GM08714 (cell line): Measurements from ENCODE around the gene RABGAP1L.
"Not testable (repeated sequence)": the region's sequence is repeated elsewhere in the genome, so short reads cannot be mapped to it uniquely, and the experiment has no call there.

Experiments
- H3K4me3 ChIP-seq: fragments of 200-500 bp; sonication (Bioruptor generic); 2 replicates; pipeline ENCODE4 v1.5.1; 2014; ENCODE audit warnings: mild to moderate bottlenecking, low read length, inconsistent platforms
- ZNF274 ChIP-seq: IDR thresholded peaks from 2 replicates; pipeline ENCODE4 v1.6.1; 2012; ENCODE audit warnings: mild to moderate bottlenecking, low read depth, low read length

Gene RABGAP1L

GRCh38 chr1:174689524-174689923 is 530.2 kb downstream of the RABGAP1L start:
- TF ChIP-seq ZNF274 = no peak
- no peak overlapping the region for H3K4me3 ChIP-seq

DNA sequence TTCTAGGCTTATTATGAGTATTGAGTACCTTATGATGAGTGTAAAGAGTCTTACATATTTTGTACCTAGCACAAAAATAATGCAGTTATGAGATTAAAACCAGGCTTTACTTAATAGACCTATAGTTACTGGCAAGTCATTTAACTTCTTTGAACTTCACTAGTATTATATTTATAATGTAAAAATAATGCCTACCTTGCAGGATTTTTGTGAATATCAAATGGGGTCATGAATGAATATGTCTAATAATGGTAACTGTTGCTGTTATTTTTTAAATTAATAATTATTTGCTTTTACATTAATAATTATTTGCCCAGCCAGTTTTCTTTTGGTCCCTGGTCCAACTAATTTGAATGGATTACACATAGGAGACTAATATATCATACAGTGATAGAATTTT is 530.9 kb downstream of the RABGAP1L start:
- no peak for TF ChIP-seq ZNF274
- no peak overlapping the region for H3K4me3 ChIP-seq

GRCh38 chr1:174692313-174692712 is 533.0 kb downstream of the RABGAP1L start:
- TF ChIP-seq ZNF274 = no peak
- H3K4me3 ChIP-seq = no peak overlapping the region

DNA sequence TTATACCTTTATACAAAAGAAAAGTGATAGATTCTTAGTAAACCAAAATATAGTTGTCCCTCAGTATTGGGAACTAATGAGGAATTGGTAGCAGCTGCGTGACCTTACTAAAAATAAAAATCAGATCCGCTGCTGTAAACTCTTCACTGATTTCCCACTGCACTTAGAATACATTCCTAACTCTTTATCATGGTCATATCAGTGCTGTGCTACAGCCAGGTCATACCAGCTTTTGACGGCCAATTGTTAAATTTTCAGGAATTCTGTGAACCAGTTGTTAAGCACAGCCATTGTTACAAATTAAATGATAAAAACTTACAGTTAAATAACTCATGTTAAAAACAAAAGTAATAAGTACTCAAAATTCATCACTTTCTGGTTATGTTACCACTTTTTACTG is 533.8 kb downstream of the RABGAP1L start:
- no peak overlapping the region for H3K4me3 ChIP-seq
- TF ChIP-seq ZNF274 = no peak

GRCh38 chr1:174693539-174693938 is 534.2 kb downstream of the RABGAP1L start:
- H3K4me3 ChIP-seq = not testable (repeated sequence)

DNA sequence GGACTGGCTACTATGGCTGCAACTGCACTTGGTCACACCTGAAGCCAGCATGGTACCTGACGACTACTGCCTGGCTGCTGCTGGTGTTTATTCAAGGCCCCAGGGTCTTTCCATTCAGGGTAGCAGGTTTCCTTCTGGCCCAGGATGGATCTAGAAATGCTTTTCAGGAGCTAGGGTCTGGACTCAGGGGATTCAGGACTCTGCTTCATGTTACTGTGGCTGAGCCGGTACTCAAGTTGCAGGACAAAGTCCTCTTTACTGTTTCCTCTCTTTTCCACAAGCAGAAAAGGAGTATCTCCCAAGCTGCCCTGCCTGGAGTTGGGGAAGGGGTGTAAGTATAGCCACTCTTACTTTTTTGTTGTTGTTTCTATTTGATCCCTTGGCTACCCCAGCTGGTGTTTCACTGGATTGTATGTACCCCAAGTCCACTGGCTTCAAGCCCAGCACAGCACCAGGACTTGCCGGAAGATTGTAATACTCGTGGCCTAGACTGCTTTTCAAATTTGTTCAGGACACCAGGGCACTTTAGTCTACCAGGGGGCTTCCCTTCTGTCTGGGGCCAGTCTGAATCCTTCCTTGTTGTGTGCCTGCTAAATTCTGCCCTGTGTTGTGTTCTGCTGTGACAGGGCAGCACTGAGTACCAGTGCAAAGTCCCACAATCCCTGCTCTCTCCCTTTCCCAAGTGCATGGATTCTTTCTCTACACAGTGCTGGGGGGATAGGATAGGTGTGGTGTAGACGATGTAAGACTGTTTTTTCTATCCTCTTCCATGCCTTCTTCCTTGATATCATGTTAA is 536.9 kb downstream of the RABGAP1L start:
- no peak overlapping the region for H3K4me3 ChIP-seq
- TF ChIP-seq ZNF274 = no peak

- no peak overlapping the region for H3K4me3 ChIP-seq
- no peak for TF ChIP-seq ZNF274
Observed at GRCh38 chr1:174700314-174700713, 541.0 kb downstream of the RABGAP1L start.

DNA sequence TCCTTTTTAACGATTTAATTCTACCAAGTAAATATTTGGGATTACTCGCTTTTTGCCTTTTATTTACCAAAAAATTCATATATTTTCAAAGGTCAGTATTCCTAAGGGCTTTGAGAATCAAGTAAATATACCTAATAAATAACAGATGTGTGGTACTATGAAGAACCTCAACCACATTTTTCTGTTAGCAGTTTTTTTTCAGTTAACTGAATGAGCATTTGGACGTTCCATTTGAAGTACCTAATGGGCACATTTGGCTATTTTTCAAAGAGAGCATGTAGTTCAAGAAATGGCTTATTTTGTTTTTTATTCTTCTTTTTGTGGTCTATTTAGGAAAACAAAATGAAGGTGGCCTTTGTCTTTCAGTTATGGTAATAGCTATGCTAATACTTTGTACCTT is 541.5 kb downstream of the RABGAP1L start:
- TF ChIP-seq ZNF274 = no peak
- H3K4me3 ChIP-seq = no peak overlapping the region

GRCh38 chr1:174701565-174701964 is 542.2 kb downstream of the RABGAP1L start:
- TF ChIP-seq ZNF274 = no peak
- no peak overlapping the region for H3K4me3 ChIP-seq

DNA sequence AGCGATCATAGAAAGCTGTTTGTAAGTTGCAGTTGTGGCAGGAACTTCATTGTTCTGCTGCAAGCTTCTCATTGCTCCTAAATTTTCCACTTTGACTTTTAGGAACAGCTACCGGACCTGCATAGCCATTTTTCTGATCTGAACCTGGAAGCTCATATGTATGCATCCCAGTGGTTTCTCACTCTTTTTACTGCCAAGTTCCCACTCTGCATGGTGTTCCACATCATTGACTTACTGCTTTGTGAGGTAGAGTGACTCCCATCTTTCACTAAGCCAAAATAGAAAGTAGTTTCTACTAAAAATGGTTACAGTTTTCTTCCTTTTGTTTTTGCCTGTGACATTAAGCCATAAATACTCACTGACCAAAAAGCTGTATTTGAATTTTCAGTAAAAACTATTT is 542.7 kb downstream of the RABGAP1L start:
- H3K4me3 ChIP-seq = no peak overlapping the region
- no peak for TF ChIP-seq ZNF274

DNA sequence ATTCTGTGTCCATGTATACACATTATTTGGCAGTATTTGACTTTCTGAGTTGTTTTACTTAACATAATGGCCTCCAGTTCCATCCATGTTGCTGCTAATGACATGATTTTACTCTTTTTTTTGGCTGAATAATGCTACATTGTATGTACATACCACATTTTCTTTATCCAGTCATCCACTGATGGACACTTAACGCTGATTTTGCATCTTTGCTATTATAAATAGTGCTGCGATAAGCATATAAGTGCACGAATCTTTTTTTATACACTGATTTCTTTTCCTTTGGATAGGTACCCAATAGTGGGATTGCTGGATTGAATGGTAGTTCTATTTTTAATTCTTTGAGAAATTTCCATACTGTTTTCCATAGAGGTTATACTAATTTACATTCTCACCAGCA is 544.0 kb downstream of the RABGAP1L start:
- no peak for TF ChIP-seq ZNF274
- no peak overlapping the region for H3K4me3 ChIP-seq

GRCh38 chr1:174704300-174704699 is 545.0 kb downstream of the RABGAP1L start:
- TF ChIP-seq ZNF274 = no peak

GRCh38 chr1:174710868-174711845 is 551.8 kb downstream of the RABGAP1L start:
- no peak for TF ChIP-seq ZNF274
- H3K4me3 ChIP-seq = no peak overlapping the region

More at GRCh38 chr1:174704300-174704699, 545.0 kb downstream of the RABGAP1L start:
- H3K4me3 ChIP-seq = no peak overlapping the region

- H3K4me3 ChIP-seq = not testable (repeated sequence)
Observed at GRCh38 chr1:174711848-174712247, 552.5 kb downstream of the RABGAP1L start.

GRCh38 chr1:174712541-174712940 is 553.2 kb downstream of the RABGAP1L start:
- no peak for TF ChIP-seq ZNF274
- H3K4me3 ChIP-seq = no peak overlapping the region
